Peyer's patch (tissue), 4 donors: ENCODE data around the gene CHAF1A. TPM values are rescaled to one million over a fixed set of nuclear protein-coding genes. Genes with fewer than 3 reads are reported as not detected.
A peak's percentile ranks its signal among the peaks of the same experiment; 100 is the strongest.

Experiments
- DNase-seq, 3 donors: peaks; one replicate each; pipeline ENCODE4 v3.0.0-alpha.2; 2017 to 2019
- H3K27ac ChIP-seq, 4 donors: fragments of 200-600 bp; sonication (generic); one replicate each; pipeline ENCODE4 v1.5.1; 2016 to 2019
- H3K27me3 ChIP-seq, 2 donors: fragments of 200-600 bp; sonication (generic); one replicate each; pipeline ENCODE4 v1.5.1; 2019
- H3K36me3 ChIP-seq, 3 donors: fragments of 200-600 bp; sonication (generic); one replicate each; pipeline ENCODE4 v1.5.1; 2016 to 2019
- H3K4me1 ChIP-seq, 4 donors: fragments of 200-600 bp; sonication (generic); one replicate each; pipeline ENCODE4 v1.5.1; 2016 to 2019
- H3K4me3 ChIP-seq, 4 donors: fragments of 200-600 bp; sonication (generic); 1 replicate in 3 of 4; 2 replicates in 1 of 4; pipeline ENCODE4 v1.5.1; 2016 to 2019; ENCODE audit warnings: mild to moderate bottlenecking in 1 of 4
- H3K9me3 ChIP-seq, 4 donors: fragments of 200-600 bp; sonication (generic); one replicate each; pipeline ENCODE4 v1.5.1; 2016 to 2019; ENCODE audit warnings: mild to moderate bottlenecking in 1 of 4
- CTCF ChIP-seq, 6 experiments: fragments of 450-650 bp in 4 of 6; fragments of 200-600 bp in 2 of 6; sonication (generic) in 1 of 6; IDR thresholded peaks; one replicate each; pipeline ENCODE4 v1.5.1; 2017 to 2019; ENCODE audit warnings: antibody characterized with exemption in 6 of 6, mild to moderate bottlenecking in 3 of 6, moderate library complexity in 1 of 6
- POLR2A ChIP-seq, 2 donors: fragments of 450-650 bp; IDR thresholded peaks; one replicate each; pipeline ENCODE4 v1.5.1; 2017; ENCODE audit warnings: antibody characterized with exemption in 2 of 2, mild to moderate bottlenecking in 2 of 2, moderate library complexity in 2 of 2
- total RNA-seq, 4 donors: library from RNA; depleted of rRNA; stranded (reverse); fragments of >200 nt; gene quantifications; one replicate each; pipeline ENCODE4 v1.1.0, GENCODE V29; 2016

CHAF1A gene
- total RNA-seq, 4 donors from 2014 or later, result 7.5 to 66.8 (median 14.4) TPM

GRCh38 chr19:4379383-4380253 lies 22.8 kb upstream of the CHAF1A start:
- Histone ChIP-seq H3K27me3 (no peaks in the 10 kb centered on the region), H3K27ac (peak overlapping the region; percentile 67 to 79 (median 70)), H3K9me3 (no peaks in the 10 kb centered on the region), H3K4me3 (peak overlapping the region in 2 of 4 donors; percentile 5 to 24), H3K4me1 (peaks cover 6 to 58% (median 36%) of the 10 kb centered on the region in 4 donors), H3K36me3 (peaks cover 0 to 11% (median 0%) of the 10 kb centered on the region in 3 donors)
- TF ChIP-seq CTCF (IDR thresholded peaks at IDR 0.05) (no peak), POLR2A (IDR thresholded peaks at IDR 0.05) (no peak)
- peak in 2 of 3 donors; percentile 75 to 76 for DNase-seq

GRCh38 chr19:4380254-4380727 lies 22.1 kb upstream of the CHAF1A start:
- peak overlapping the region; percentile 67 to 79 (median 70) for H3K27ac ChIP-seq
- peak in 2 of 3 donors; percentile 85 to 87 for DNase-seq
- TF ChIP-seq POLR2A (IDR thresholded peaks at IDR 0.05) (no peak), CTCF (IDR thresholded peaks at IDR 0.05) (no peak)
- peaks cover under 1 to 53% (median 29%) of the 10 kb centered on the region in 4 donors for H3K4me1 ChIP-seq
- H3K9me3 ChIP-seq, result no peaks in the 10 kb centered on the region
- peak overlapping the region in 2 of 4 donors; percentile 5 to 24 for H3K4me3 ChIP-seq
- H3K27me3 ChIP-seq, result no peaks in the 10 kb centered on the region
- peaks cover 0 to 14% (median 0%) of the 10 kb centered on the region in 3 donors for H3K36me3 ChIP-seq

GRCh38 chr19:4385291-4386040 lies 17.0 kb upstream of the CHAF1A start:
- Histone ChIP-seq H3K27ac (no peak overlapping the region), H3K4me3 (no peak overlapping the region), H3K36me3 (peaks cover 0 to 26% (median 0%) of the 10 kb centered on the region in 3 donors), H3K9me3 (no peaks in the 10 kb centered on the region), H3K4me1 (peaks cover 0 to 28% (median 3%) of the 10 kb centered on the region in 4 donors), H3K27me3 (no peaks in the 10 kb centered on the region)
- no peak for DNase-seq
- TF ChIP-seq CTCF (IDR thresholded peaks at IDR 0.05) (no peak), POLR2A (IDR thresholded peaks at IDR 0.05) (no peak)

- Histone ChIP-seq H3K27me3 (no peaks in the 10 kb centered on the region), H3K9me3 (no peaks in the 10 kb centered on the region), H3K4me3 (no peak overlapping the region), H3K4me1 (peaks cover 0 to 35% (median 5%) of the 10 kb centered on the region in 4 donors), H3K27ac (no peak overlapping the region), H3K36me3 (peaks cover 0 to 26% (median 0%) of the 10 kb centered on the region in 3 donors)
- TF ChIP-seq CTCF (IDR thresholded peaks at IDR 0.05) (no peak), POLR2A (IDR thresholded peaks at IDR 0.05) (no peak)
- no peak for DNase-seq
Observed at GRCh38 chr19:4386041-4386782, 16.2 kb upstream of the CHAF1A start.
